ENCODE data around the gene KRT80.

DNA sequence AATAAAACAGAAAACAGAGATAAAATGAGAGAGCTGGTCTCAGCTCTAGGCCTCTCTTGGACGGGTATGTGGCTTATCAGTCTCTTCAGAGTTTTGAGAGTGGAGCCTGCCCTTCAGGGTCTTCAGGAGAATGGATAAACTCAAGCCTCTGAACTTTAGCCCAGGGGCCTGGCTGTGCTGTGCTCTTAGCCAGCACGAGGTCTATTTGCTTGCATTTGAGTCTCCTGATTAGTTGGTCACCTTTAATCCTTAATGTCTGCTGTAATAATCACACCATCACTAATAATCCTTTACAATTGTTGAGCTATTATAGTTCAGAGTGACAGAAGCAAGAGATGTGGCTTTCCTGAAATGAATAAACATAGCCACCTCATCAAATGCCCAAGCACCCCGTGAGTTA, 24.3 kb downstream of the KRT80 start:
- TF ChIP-seq, protein P1, sequence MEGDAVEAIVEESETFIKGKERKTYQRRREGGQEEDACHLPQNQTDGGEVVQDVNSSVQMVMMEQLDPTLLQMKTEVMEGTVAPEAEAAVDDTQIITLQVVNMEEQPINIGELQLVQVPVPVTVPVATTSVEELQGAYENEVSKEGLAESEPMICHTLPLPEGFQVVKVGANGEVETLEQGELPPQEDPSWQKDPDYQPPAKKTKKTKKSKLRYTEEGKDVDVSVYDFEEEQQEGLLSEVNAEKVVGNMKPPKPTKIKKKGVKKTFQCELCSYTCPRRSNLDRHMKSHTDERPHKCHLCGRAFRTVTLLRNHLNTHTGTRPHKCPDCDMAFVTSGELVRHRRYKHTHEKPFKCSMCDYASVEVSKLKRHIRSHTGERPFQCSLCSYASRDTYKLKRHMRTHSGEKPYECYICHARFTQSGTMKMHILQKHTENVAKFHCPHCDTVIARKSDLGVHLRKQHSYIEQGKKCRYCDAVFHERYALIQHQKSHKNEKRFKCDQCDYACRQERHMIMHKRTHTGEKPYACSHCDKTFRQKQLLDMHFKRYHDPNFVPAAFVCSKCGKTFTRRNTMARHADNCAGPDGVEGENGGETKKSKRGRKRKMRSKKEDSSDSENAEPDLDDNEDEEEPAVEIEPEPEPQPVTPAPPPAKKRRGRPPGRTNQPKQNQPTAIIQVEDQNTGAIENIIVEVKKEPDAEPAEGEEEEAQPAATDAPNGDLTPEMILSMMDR (IDR thresholded peaks at IDR 0.05 in 8 of 11, conservative IDR thresholded peaks at IDR 0.05 in 3 of 11) = no peak
- no peak for TF ChIP-seq POLR2A (IDR thresholded peaks at IDR 0.05)
- no peak for TF ChIP-seq POLR2AphosphoS5 (IDR thresholded peaks at IDR 0.05)

All from spleen (tissue), 7 donors.